Measurements from ENCODE around the gene KDELR3. TPM values are rescaled to one million over a fixed set of nuclear protein-coding genes. Genes with fewer than 3 reads are reported as not detected.
"Not testable (repeated sequence)": the region's sequence is repeated elsewhere in the genome, so short reads cannot be mapped to it uniquely, and the experiment has no call there.

Gene KDELR3
- polyA plus RNA-seq, 3 donors: not detected

DNA sequence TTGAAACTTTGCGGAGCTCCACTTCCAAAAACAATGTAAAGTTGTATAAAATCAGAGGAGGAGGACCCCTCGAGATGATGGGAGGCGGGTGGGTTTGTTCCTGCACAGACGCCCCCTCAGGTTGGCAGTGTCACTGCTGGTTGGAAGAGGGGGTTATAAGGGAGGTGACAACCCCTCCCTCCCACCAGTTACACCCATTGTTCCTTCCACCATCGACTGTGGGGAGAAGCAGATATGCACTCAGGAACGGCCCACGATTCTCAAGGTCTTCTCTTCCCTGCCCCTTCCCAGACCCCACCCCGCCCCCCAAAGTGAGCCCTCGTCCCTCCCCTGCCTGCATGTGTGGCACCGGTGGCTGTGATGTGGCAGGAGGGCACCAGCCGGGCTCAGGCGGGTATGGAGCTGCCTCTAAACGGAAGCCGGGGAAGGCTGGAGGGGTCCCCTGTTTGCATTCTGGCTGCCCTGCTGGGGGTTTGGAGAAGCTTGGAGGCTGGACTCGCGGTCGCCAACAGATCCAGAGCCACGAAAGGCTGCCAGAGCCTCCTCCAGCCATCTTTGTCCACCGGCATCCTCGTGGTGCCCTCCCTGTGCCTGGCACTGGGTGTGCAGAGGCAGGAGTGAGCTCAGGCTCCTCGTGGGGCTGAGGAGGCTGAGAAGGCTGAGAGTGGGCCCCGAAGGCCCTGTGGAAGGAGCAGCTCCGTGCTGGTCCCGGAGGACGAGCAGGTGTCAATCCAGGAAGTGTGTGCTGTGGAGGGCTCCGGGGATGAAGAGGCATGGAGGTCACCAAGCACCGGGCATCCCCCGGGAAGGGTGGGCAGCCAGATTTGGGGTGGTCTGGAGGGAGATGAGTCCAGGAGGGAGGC, 778 bp downstream of the KDELR3 start:
- H3K4me3 ChIP-seq (replicated peaks in 1 of 3; ENCODE audit: low read depth in 2 of 3, low read length in 3 of 3): peak overlapping the region in 1 of 3 experiments; percentile 58
- Mint-ChIP-seq H3K9me3 (peaks cover 0 to 19% (median 6%) of the 10 kb centered on the region in 7 donors), H3K36me3 (peaks cover 0 to 6% of the 10 kb centered on the region in 2 donors), H3K4me1 (peaks cover 9% of the 10 kb centered on the region), H3K27ac (no peak overlapping the region), H3K4me3 (peak overlapping the region; percentile 62 to 87), H3K27me3 (ENCODE audit: low read depth in 3 of 3) (peaks cover 56 to 67% (median 63%) of the 10 kb centered on the region in 3 donors)
- no peaks in the 10 kb centered on the region for H4K20me1 ChIP-seq (ENCODE audit: insufficient read depth, low read length)
- peak overlapping the region; percentile 42 for H3K9ac ChIP-seq (ENCODE audit: insufficient read depth, low read length, poor library complexity, severe bottlenecking)
- H3K4me1 ChIP-seq (ENCODE audit: control insufficient read depth in 1 of 2, insufficient read depth in 2 of 2, low read length in 2 of 2): peaks cover 7 to 12% of the 10 kb centered on the region in 2 donors
- no peak overlapping the region for H3K27ac ChIP-seq (ENCODE audit: low read depth in 1 of 2, low read length in 2 of 2)
- 88% methylated on average over 19 of the region's 28 CpGs for WGBS (ENCODE audit: insufficient coverage)
- TF ChIP-seq, protein P1, sequence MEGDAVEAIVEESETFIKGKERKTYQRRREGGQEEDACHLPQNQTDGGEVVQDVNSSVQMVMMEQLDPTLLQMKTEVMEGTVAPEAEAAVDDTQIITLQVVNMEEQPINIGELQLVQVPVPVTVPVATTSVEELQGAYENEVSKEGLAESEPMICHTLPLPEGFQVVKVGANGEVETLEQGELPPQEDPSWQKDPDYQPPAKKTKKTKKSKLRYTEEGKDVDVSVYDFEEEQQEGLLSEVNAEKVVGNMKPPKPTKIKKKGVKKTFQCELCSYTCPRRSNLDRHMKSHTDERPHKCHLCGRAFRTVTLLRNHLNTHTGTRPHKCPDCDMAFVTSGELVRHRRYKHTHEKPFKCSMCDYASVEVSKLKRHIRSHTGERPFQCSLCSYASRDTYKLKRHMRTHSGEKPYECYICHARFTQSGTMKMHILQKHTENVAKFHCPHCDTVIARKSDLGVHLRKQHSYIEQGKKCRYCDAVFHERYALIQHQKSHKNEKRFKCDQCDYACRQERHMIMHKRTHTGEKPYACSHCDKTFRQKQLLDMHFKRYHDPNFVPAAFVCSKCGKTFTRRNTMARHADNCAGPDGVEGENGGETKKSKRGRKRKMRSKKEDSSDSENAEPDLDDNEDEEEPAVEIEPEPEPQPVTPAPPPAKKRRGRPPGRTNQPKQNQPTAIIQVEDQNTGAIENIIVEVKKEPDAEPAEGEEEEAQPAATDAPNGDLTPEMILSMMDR (IDR thresholded peaks at IDR 0.05): no peak
- H3K27me3 ChIP-seq (ENCODE audit: control insufficient read depth in 2 of 2, insufficient read depth in 2 of 2, low read length in 2 of 2): peaks cover 20 to 53% of the 10 kb centered on the region in 2 donors
- peak overlapping the region; percentile 66 for H3K4me2 ChIP-seq (replicated peaks; ENCODE audit: extremely low read depth, low read length, poor library complexity, severe bottlenecking)
- peaks cover 0 to 11% of the 10 kb centered on the region in 2 donors for H3K9me3 ChIP-seq (replicated peaks in 1 of 2; ENCODE audit: control insufficient read depth in 1 of 2, insufficient read depth in 1 of 2, low read length in 2 of 2)
- no peaks in the 10 kb centered on the region for H3K79me2 ChIP-seq (ENCODE audit: insufficient read depth, low read length)
- intact Hi-C loops (cut with micrococcal nuclease): no loop called here
- peak overlapping the region; percentile 62 for H2AFZ ChIP-seq (ENCODE audit: insufficient read depth, low read depth, low read length, poor library complexity, severe bottlenecking)
- H3K36me3 ChIP-seq (replicated peaks in 1 of 2; ENCODE audit: control insufficient read depth in 1 of 2, insufficient read depth in 2 of 2, low read length in 2 of 2): no peaks in the 10 kb centered on the region
- peak in 1 of 3 donors; percentile 2 for DNase-seq

DNA sequence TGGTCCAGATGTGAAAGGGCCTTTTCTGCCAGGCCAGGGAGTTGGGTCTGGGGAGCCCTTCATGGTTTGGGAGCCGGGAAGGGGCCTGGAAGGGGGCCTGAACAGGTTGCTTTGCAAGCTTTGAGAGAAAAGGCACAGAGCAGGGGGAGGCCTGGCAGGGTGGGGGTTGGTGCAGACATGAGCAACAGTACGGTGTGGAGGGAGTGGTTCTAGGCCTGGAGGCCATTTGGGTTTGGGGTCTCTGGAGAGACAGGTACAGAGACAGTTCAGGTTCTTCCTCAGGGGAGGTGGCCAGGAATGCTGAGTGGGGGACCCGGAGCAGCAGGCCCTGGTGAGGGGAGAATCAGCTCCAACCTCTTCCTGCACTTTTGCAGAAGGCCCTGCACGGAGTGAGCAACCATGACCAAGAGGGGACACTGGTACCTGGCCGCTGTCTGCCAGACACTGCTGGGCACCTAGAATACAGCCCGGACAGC, 1.4 kb downstream of the KDELR3 start:
- Histone ChIP-seq H3K9ac (ENCODE audit: insufficient read depth, low read length, poor library complexity, severe bottlenecking) (no peak overlapping the region), H3K9me3 (replicated peaks in 1 of 2; ENCODE audit: control insufficient read depth in 1 of 2, insufficient read depth in 1 of 2, low read length in 2 of 2) (peaks cover 0 to 6% of the 10 kb centered on the region in 2 donors), H4K20me1 (ENCODE audit: insufficient read depth, low read length) (no peaks in the 10 kb centered on the region), H3K36me3 (replicated peaks in 1 of 2; ENCODE audit: control insufficient read depth in 1 of 2, insufficient read depth in 2 of 2, low read length in 2 of 2) (no peaks in the 10 kb centered on the region), H3K4me3 (replicated peaks in 1 of 3; ENCODE audit: low read depth in 2 of 3, low read length in 3 of 3) (no peak overlapping the region), H3K79me2 (ENCODE audit: insufficient read depth, low read length) (no peaks in the 10 kb centered on the region), H3K4me2 (replicated peaks; ENCODE audit: extremely low read depth, low read length, poor library complexity, severe bottlenecking) (no peak overlapping the region), H2AFZ (ENCODE audit: insufficient read depth, low read depth, low read length, poor library complexity, severe bottlenecking) (no peak overlapping the region), H3K27ac (ENCODE audit: low read depth in 1 of 2, low read length in 2 of 2) (no peak overlapping the region), H3K4me1 (ENCODE audit: control insufficient read depth in 1 of 2, insufficient read depth in 2 of 2, low read length in 2 of 2) (peaks cover 7 to 12% of the 10 kb centered on the region in 2 donors), H3K27me3 (ENCODE audit: control insufficient read depth in 2 of 2, insufficient read depth in 2 of 2, low read length in 2 of 2) (peaks cover 14 to 46% of the 10 kb centered on the region in 2 donors)
- TF ChIP-seq, protein P1 (IDR thresholded peaks at IDR 0.05): no peak
- WGBS (ENCODE audit: insufficient coverage): 97% methylated on average over 5 of the region's 6 CpGs
- peak in 1 of 3 donors; percentile 1 for DNase-seq
- Mint-ChIP-seq H3K27me3 (ENCODE audit: low read depth in 3 of 3) (peaks cover 49 to 65% (median 60%) of the 10 kb centered on the region in 3 donors), H3K9me3 (peaks cover 0 to 15% (median 5%) of the 10 kb centered on the region in 7 donors), H3K4me1 (peaks cover 9% of the 10 kb centered on the region), H3K4me3 (peak overlapping the region in 1 of 2 donors; percentile 46), H3K27ac (no peak overlapping the region), H3K36me3 (peaks cover 0 to 6% of the 10 kb centered on the region in 2 donors)
- intact Hi-C loops (cut with micrococcal nuclease): no loop called here

DNA sequence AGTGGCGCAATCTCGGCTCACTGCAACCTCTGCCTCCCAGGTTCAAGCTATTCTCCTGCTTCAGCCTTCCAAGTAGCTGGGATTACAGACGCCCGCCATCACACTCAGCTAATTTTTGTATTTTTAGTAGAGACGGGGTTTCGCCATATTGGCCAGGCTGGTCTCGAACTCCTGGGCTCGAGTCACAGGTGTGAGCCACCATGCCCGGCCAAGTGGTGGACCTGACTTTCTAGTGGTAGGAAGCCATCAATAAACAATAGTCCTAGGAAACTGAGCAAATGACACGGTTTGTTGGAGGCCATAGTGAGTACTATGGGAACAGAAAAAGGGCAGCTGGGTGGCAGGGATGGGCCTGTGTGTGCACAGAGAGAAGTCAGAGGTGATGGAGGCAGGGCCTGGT, 2.3 kb downstream of the KDELR3 start:
- H3K36me3 Mint-ChIP-seq; H3K9ac ChIP-seq (ENCODE audit: insufficient read depth, low read length, poor library complexity, severe bottlenecking); H2AFZ ChIP-seq (ENCODE audit: insufficient read depth, low read depth, low read length, poor library complexity, severe bottlenecking); H3K4me1 Mint-ChIP-seq; H3K9me3 ChIP-seq (replicated peaks in 1 of 2; ENCODE audit: control insufficient read depth in 1 of 2, insufficient read depth in 1 of 2, low read length in 2 of 2); H3K27ac ChIP-seq (ENCODE audit: low read depth in 1 of 2, low read length in 2 of 2); H4K20me1 ChIP-seq (ENCODE audit: insufficient read depth, low read length); H3K79me2 ChIP-seq (ENCODE audit: insufficient read depth, low read length); H3K36me3 ChIP-seq (replicated peaks in 1 of 2; ENCODE audit: control insufficient read depth in 1 of 2, insufficient read depth in 2 of 2, low read length in 2 of 2); H3K4me3 Mint-ChIP-seq; H3K27ac Mint-ChIP-seq; intact Hi-C loops (cut with micrococcal nuclease); H3K4me2 ChIP-seq (replicated peaks; ENCODE audit: extremely low read depth, low read length, poor library complexity, severe bottlenecking); H3K4me3 ChIP-seq (replicated peaks in 1 of 3; ENCODE audit: low read depth in 2 of 3, low read length in 3 of 3): not testable (repeated sequence)
- Histone ChIP-seq H3K4me1 (ENCODE audit: control insufficient read depth in 1 of 2, insufficient read depth in 2 of 2, low read length in 2 of 2) (peaks cover 7 to 12% of the 10 kb centered on the region in 2 donors), H3K27me3 (ENCODE audit: control insufficient read depth in 2 of 2, insufficient read depth in 2 of 2, low read length in 2 of 2) (peaks cover 13 to 42% of the 10 kb centered on the region in 2 donors)
- peak in 1 of 3 donors; percentile 1 for DNase-seq
- H3K27me3 Mint-ChIP-seq (ENCODE audit: low read depth in 3 of 3): peaks cover 41 to 61% (median 52%) of the 10 kb centered on the region in 3 donors
- WGBS (ENCODE audit: insufficient coverage): 96% methylated on average over 6 of the region's 10 CpGs
- H3K9me3 Mint-ChIP-seq: peaks cover 0 to 15% (median 5%) of the 10 kb centered on the region in 7 donors
